Right lobe of liver (tissue), 6 donors: Measurements from ENCODE around the gene SETX. TPM values are rescaled to one million over a fixed set of nuclear protein-coding genes. Genes with fewer than 3 reads are reported as not detected.

ENCODE experiments used
- ATAC-seq, 4 donors: fragments of 200-7000 bp; cut with Tn5 transposase; one replicate each; pipeline ENCODE4 v1.9.1; 2020; ENCODE audit warnings: mild to moderate bottlenecking in 4 of 4, moderate library complexity in 4 of 4
- DNase-seq, 3 donors: peaks; one replicate each; pipeline ENCODE4 v3.0.0-alpha.2; 2020
- H3K27ac ChIP-seq, 3 donors: fragments of 200-600 bp; one replicate each; pipeline ENCODE4 v1.8.0; 2022
- H3K27me3 ChIP-seq, 2 donors: fragments of 200-600 bp; one replicate each; pipeline ENCODE4 v1.8.0; 2022
- H3K36me3 ChIP-seq, 4 donors: fragments of 200-600 bp; sonication (generic) in 1 of 4; one replicate each; pipeline versions ENCODE4 v1.5.1 to v1.8.0; 2017 to 2022; ENCODE audit warnings: control low read depth in 1 of 4
- H3K4me1 ChIP-seq, 4 donors: fragments of 200-600 bp; sonication (generic) in 1 of 4; one replicate each; pipeline versions ENCODE4 v1.5.1 to v1.8.0; 2017 to 2022; ENCODE audit warnings: control low read depth in 1 of 4
- H3K4me3 ChIP-seq, 3 donors: fragments of 200-600 bp; one replicate each; pipeline ENCODE4 v1.8.0; 2022
- H3K9me3 ChIP-seq, 4 donors: fragments of 200-600 bp; sonication (generic) in 1 of 4; one replicate each; pipeline versions ENCODE4 v1.5.1 to v1.8.0; 2017 to 2022; ENCODE audit warnings: control low read depth in 1 of 4
- POLR2A ChIP-seq: fragments of 450-650 bp; IDR thresholded peaks from one replicate; pipeline ENCODE4 v1.6.1; 2017; ENCODE audit warnings: antibody characterized with exemption, mild to moderate bottlenecking
- WGBS: methylation state at CpG from one replicate; pipeline ENCODE4 v1.1.6; 2018; ENCODE audit warnings: low coverage, low lambda C conversion rate; ENCODE audit not compliant: insufficient coverage; ENCODE audit errors: missing lambda C conversion rate; 5-methylcytosine and 5-hydroxymethylcytosine counted together
- intact Hi-C, 2 donors: fragments of 100-400 bp; cut with DNase I; formaldehyde crosslinking; loops; one replicate each; pipeline versions ENCODE4 v1.11.2 to v1.14.1; 2022
- total RNA-seq, 6 experiments: library from RNA; depleted of rRNA in 2 of 6; stranded (reverse); fragments of >200 nt in 2 of 6; fragmentation: NEBNext Ultra II Directional in 3 of 6; extraction: Animal tissue kit (Norgen Biotek cat#: 25700) in 3 of 6; gene quantifications; one replicate each; pipeline versions ENCODE4 v1.1.0 to v1.2.4, GENCODE V29; 2016 to 2023
- TF ChIP-seq, protein P1 (sequence below), 4 donors: fragments of 200-600 bp in 3 of 4; fragments of 450-650 bp in 1 of 4; IDR thresholded peaks; one replicate each; pipeline versions ENCODE4 v1.5.1 to v1.8.0; 2016 to 2022; ENCODE audit warnings: antibody characterized with exemption in 4 of 4, mild to moderate bottlenecking in 2 of 4
- donor health status: DM: no; HTN: yes; CAD: no.
- donor health status: DM: no; HTN: no; CAD: no.
- donor health status: DM: no; HTN: no; CAD: no.
- donor health status: DM: no; HTN: yes; CAD: no.
- donor health status: DM: no; HTN: yes; CAD: no.

The SETX gene
- total RNA-seq, 6 experiments from 2014 or later, result 17.4 to 28.8 (median 25.0) TPM

- Histone ChIP-seq H3K4me1 (no peaks in the 10 kb centered on the region), H3K36me3 (no peaks in the 10 kb centered on the region), H3K4me3 (no peak overlapping the region), H3K9me3 (no peaks in the 10 kb centered on the region), H3K27ac (no peak overlapping the region), H3K27me3 (no peaks in the 10 kb centered on the region)
- 51% methylated on average over 3 of the region's 3 CpGs for WGBS
- DNase-seq (no peak), ATAC-seq (no peak)
- no peak for TF ChIP-seq POLR2A
- TF ChIP-seq, protein P1, sequence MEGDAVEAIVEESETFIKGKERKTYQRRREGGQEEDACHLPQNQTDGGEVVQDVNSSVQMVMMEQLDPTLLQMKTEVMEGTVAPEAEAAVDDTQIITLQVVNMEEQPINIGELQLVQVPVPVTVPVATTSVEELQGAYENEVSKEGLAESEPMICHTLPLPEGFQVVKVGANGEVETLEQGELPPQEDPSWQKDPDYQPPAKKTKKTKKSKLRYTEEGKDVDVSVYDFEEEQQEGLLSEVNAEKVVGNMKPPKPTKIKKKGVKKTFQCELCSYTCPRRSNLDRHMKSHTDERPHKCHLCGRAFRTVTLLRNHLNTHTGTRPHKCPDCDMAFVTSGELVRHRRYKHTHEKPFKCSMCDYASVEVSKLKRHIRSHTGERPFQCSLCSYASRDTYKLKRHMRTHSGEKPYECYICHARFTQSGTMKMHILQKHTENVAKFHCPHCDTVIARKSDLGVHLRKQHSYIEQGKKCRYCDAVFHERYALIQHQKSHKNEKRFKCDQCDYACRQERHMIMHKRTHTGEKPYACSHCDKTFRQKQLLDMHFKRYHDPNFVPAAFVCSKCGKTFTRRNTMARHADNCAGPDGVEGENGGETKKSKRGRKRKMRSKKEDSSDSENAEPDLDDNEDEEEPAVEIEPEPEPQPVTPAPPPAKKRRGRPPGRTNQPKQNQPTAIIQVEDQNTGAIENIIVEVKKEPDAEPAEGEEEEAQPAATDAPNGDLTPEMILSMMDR (IDR thresholded peaks at IDR 0.05), result no peak
- intact Hi-C loops, result no loop called here
These were observed 130.1 kb downstream of the SETX start for GRCh38 chr9:132224645-132225044.

GRCh38 chr9:132221941-132222340 is 132.8 kb downstream of the SETX start:
- intact Hi-C loops, result no loop called here
- WGBS, result no CpG with 5 or more reads among the region's 6 CpGs
- no peak for DNase-seq
- Histone ChIP-seq H3K4me1 (no peaks in the 10 kb centered on the region), H3K27ac (no peak overlapping the region), H3K27me3 (no peaks in the 10 kb centered on the region), H3K4me3 (no peak overlapping the region), H3K9me3 (no peaks in the 10 kb centered on the region), H3K36me3 (no peaks in the 10 kb centered on the region)
- TF ChIP-seq, protein P1 (IDR thresholded peaks at IDR 0.05), result no peak
- TF ChIP-seq POLR2A, result no peak
- no peak for ATAC-seq

DNA sequence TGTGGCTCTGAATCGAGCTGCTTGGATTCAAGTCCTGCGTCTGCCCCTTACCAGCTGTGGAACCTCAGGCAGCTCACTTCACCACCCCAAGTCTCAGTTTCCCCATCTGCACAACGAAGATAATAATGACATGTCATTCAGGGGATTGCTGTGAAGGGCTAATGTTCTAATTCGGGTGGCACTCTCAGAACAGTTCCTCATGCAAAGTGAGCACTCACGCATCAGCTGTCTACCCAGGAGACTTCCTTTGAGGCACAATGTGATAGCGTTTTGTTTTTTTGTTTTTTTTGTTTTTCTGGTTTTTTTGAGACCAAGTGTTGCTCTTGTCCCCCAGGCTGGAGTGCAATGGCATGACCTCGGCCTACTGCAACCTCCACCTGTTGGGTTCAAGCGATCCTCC is 136.6 kb downstream of the SETX start:
- intact Hi-C loops, result no loop called here
- no peak overlapping the region for H3K4me3 ChIP-seq
- no peak for DNase-seq
- H3K4me1 ChIP-seq, result no peaks in the 10 kb centered on the region
- H3K36me3 ChIP-seq, result no peaks in the 10 kb centered on the region
- H3K27me3 ChIP-seq, result no peaks in the 10 kb centered on the region
- no peaks in the 10 kb centered on the region for H3K9me3 ChIP-seq
- no peak for ATAC-seq
- H3K27ac ChIP-seq, result no peak overlapping the region
- 46% methylated on average over 6 of the region's 8 CpGs for WGBS
- no peak for TF ChIP-seq POLR2A
- TF ChIP-seq, protein P1 (IDR thresholded peaks at IDR 0.05), result no peak

DNA sequence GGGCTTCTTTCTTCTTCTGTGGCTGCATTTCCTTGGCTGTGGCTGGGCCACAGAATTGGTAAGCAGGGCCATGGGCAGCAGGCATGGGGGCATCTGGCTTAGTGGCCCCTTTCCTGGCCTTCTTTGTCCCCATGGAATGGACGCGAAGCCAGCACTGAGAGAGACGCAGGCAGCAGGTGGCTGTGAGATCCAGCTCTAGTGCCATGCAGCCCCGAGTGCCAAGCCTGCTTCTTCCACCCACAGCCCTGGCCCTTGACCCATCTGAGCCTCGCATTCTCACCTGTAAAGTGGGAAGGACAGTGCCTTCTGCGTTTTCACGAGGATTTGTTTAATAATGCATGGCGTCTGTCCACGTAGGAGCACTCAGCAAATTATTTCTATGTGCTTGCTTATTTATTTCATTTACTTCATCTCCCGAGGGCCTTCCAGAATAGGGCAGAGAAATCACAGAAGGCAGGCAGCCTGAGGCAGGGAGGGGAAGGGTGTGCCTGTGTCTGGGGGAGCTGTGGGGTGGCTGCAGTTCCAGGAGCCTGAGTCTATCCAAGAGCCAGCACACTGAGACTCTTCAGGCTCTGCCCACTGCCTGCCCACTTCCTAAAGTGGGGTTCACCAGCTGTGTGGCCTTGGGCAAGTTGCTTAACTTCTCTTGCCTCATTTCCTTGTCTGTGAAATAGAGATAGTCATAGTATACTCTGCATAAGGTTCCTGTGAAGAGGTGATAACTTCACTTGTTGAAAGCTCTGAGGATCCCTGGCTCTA is 137.7 kb downstream of the SETX start:
- H3K9me3 ChIP-seq, result no peaks in the 10 kb centered on the region
- 40% methylated on average over 1 of the region's 10 CpGs for WGBS
- H3K27ac ChIP-seq, result no peak overlapping the region
- H3K27me3 ChIP-seq, result no peaks in the 10 kb centered on the region
- TF ChIP-seq, protein P1 (IDR thresholded peaks at IDR 0.05), result no peak
- no peak for TF ChIP-seq POLR2A
- H3K4me1 ChIP-seq, result no peaks in the 10 kb centered on the region
- intact Hi-C loops, result no loop called here
- no peaks in the 10 kb centered on the region for H3K36me3 ChIP-seq
- DNase-seq (no peak), ATAC-seq (peak; percentile 26 to 50 (median 40))
- no peak overlapping the region for H3K4me3 ChIP-seq
